GM23338 (cell line): Measurements from ENCODE around the gene IL1R1.

Experiments used
- CREB1 ChIP-seq: fragments of 250-450 bp; sonication (Bioruptor Pico); IDR thresholded peaks from 2 replicates; pipeline ENCODE4 v1.5.0; 2020; ENCODE audit warnings: low read depth, mild to moderate bottlenecking, moderate library complexity
- CTCF ChIP-seq, 2 experiments: fragments of 200-600 bp in 1 of 2; sonication (generic) in 1 of 2; conservative IDR thresholded peaks; 2 replicates each; pipeline versions ENCODE4 v1.5.1 to v1.6.1; 2016 to 2017; ENCODE audit warnings: antibody characterized with exemption in 2 of 2, low read depth in 2 of 2, mild to moderate bottlenecking in 2 of 2, moderate library complexity in 1 of 2
- ETS1 ChIP-seq: IDR thresholded peaks from 2 replicates; pipeline ENCODE4 v1.6.1; 2016; ENCODE audit warnings: antibody characterized with exemption
- EZH2 ChIP-seq: fragments of 200-600 bp; sonication (generic); IDR thresholded peaks from one replicate; pipeline ENCODE4 v1.8.0; 2017; ENCODE audit warnings: antibody characterized with exemption, mild to moderate bottlenecking, low read depth; ENCODE audit not compliant: unreplicated experiment
- EZH2phosphoT487 ChIP-seq: fragments of 200-600 bp; sonication (generic); IDR thresholded peaks from one replicate; pipeline ENCODE4 v1.8.1; 2018; ENCODE audit warnings: antibody characterized with exemption; ENCODE audit not compliant: unreplicated experiment
- JUNB ChIP-seq: IDR thresholded peaks from one replicate; pipeline ENCODE4 v1.6.1; 2016; ENCODE audit warnings: antibody characterized with exemption; ENCODE audit not compliant: unreplicated experiment
- POLR2AphosphoS5 ChIP-seq: IDR thresholded peaks from 2 replicates; pipeline ENCODE4 v1.6.1; 2016; ENCODE audit warnings: antibody characterized with exemption, low read depth
- REST ChIP-seq: IDR thresholded peaks from one replicate; pipeline ENCODE4 v1.6.1; 2018; ENCODE audit warnings: antibody characterized with exemption; ENCODE audit not compliant: unreplicated experiment
- ZNF462 ChIP-seq: fragments of 250-450 bp; sonication (Bioruptor Pico); IDR thresholded peaks from 2 replicates; pipeline ENCODE4 v1.5.0; 2020; ENCODE audit warnings: mild to moderate bottlenecking, moderate library complexity

GRCh38 chr2:102145934-102146333, 3.4 kb downstream of the IL1R1 start:
- TF ChIP-seq CTCF (conservative IDR thresholded peaks at IDR 0.05; ENCODE audit: low read depth in 2 of 2), result no peak
- no peak for TF ChIP-seq EZH2
- no peak for TF ChIP-seq EZH2phosphoT487
- TF ChIP-seq REST, result no peak
- no peak for TF ChIP-seq POLR2AphosphoS5
- no peak for TF ChIP-seq CREB1 (CRISPR knock-in tag)
- no peak for TF ChIP-seq JUNB
- TF ChIP-seq ETS1, result no peak
- no peak for TF ChIP-seq ZNF462 (CRISPR knock-in tag)
